Ascending aorta (tissue), 2 donors: Measurements from ENCODE around the gene MYCL. TPM values are rescaled to one million over a fixed set of nuclear protein-coding genes. Genes with fewer than 3 reads are reported as not detected.

Source experiments
- DNase-seq, 2 donors: peaks; one replicate each; pipeline ENCODE4 v3.0.0-alpha.2; 2019; ENCODE audit warnings: low spot score in 2 of 2
- H3K27ac ChIP-seq, 2 donors: fragments of 200-600 bp; sonication (generic); one replicate each; pipeline ENCODE4 v1.5.1; 2016 to 2017; ENCODE audit warnings: mild to moderate bottlenecking in 1 of 2
- H3K27me3 ChIP-seq: fragments of 200-600 bp; sonication (generic); one replicate; pipeline ENCODE4 v1.5.1; 2017
- H3K36me3 ChIP-seq, 2 donors: fragments of 200-600 bp; sonication (generic); one replicate each; pipeline ENCODE4 v1.5.1; 2016
- H3K4me1 ChIP-seq, 2 donors: fragments of 200-600 bp; sonication (generic); one replicate each; pipeline ENCODE4 v1.5.1; 2016 to 2017; ENCODE audit warnings: mild to moderate bottlenecking in 1 of 2
- H3K4me3 ChIP-seq, 2 donors: fragments of 200-600 bp; sonication (generic); one replicate each; pipeline ENCODE4 v1.5.1; 2016 to 2017; ENCODE audit warnings: mild to moderate bottlenecking in 1 of 2
- H3K9me3 ChIP-seq, 2 donors: fragments of 200-600 bp; sonication (generic); one replicate each; pipeline ENCODE4 v1.5.1; 2016
- CTCF ChIP-seq, 3 experiments: fragments of 200-600 bp in 2 of 3; fragments of 450-650 bp in 1 of 3; sonication (generic) in 2 of 3; IDR thresholded peaks; one replicate each; pipeline ENCODE4 v1.5.1; 2016 to 2019; ENCODE audit warnings: antibody characterized with exemption in 3 of 3, mild to moderate bottlenecking in 1 of 3, moderate library complexity in 1 of 3
- intact Hi-C: fragments of 100-400 bp; cut with DNase I; formaldehyde crosslinking; loops from one replicate; pipeline ENCODE4 v1.15.1; 2023
- total RNA-seq: library from RNA; depleted of rRNA; stranded (reverse); fragments of >200 nt; gene quantifications from one replicate; pipeline ENCODE4 v1.1.0, GENCODE V29; 2016

The MYCL gene
- total RNA-seq, 1 donor from 2014 or later: 22.1 TPM

DNA sequence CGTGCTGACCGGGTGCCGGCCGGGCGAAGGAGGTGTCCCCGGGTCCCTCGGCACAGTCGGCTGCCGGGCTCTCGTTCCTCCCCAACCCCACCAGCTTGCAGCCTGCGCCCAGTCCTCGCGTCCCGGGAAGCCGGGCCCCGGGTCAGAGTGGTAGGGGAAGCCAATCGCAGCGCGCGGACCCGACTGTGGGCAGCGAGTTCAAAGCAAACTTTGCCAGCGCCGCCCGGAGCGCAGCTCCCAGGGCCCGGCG, 328 bp downstream of the MYCL start:
- no peaks in the 10 kb centered on the region for H3K36me3 ChIP-seq
- H3K4me3 ChIP-seq: peak overlapping the region; percentile 64 to 72
- TF ChIP-seq CTCF (IDR thresholded peaks at IDR 0.05): no peak
- peaks cover 3 to 9% of the 10 kb centered on the region in 2 donors for H3K4me1 ChIP-seq
- H3K27me3 ChIP-seq: no peaks in the 10 kb centered on the region
- intact Hi-C loops: no loop called here
- no peaks in the 10 kb centered on the region for H3K9me3 ChIP-seq
- no peak overlapping the region for H3K27ac ChIP-seq
- DNase-seq: no peak

GRCh38 chr1:39900662-39901463, 854 bp downstream of the MYCL start:
- no peaks in the 10 kb centered on the region for H3K36me3 ChIP-seq
- TF ChIP-seq CTCF (IDR thresholded peaks at IDR 0.05): no peak
- H3K27me3 ChIP-seq: no peaks in the 10 kb centered on the region
- H3K4me1 ChIP-seq: peaks cover 3 to 9% of the 10 kb centered on the region in 2 donors
- peak overlapping the region; percentile 64 to 72 for H3K4me3 ChIP-seq
- intact Hi-C loops: no loop called here
- no peak overlapping the region for H3K27ac ChIP-seq
- DNase-seq: no peak
- H3K9me3 ChIP-seq: no peaks in the 10 kb centered on the region

GRCh38 chr1:39899611-39900538, 1.8 kb downstream of the MYCL start:
- DNase-seq: no peak
- intact Hi-C loops: no loop called here
- Histone ChIP-seq H3K27ac (no peak overlapping the region), H3K9me3 (no peaks in the 10 kb centered on the region), H3K4me1 (peaks cover 3 to 9% of the 10 kb centered on the region in 2 donors), H3K36me3 (no peaks in the 10 kb centered on the region), H3K4me3 (no peak overlapping the region), H3K27me3 (no peaks in the 10 kb centered on the region)
- no peak for TF ChIP-seq CTCF (IDR thresholded peaks at IDR 0.05)

- Histone ChIP-seq H3K36me3 (no peaks in the 10 kb centered on the region), H3K4me3 (no peak overlapping the region), H3K27ac (no peak overlapping the region), H3K9me3 (no peaks in the 10 kb centered on the region), H3K27me3 (no peaks in the 10 kb centered on the region), H3K4me1 (peaks cover 3 to 9% of the 10 kb centered on the region in 2 donors)
- DNase-seq: no peak
- TF ChIP-seq CTCF (IDR thresholded peaks at IDR 0.05): no peak
- intact Hi-C loops: no loop called here
These were observed 2.8 kb downstream of the MYCL start for GRCh38 chr1:39898648-39899603.

GRCh38 chr1:39898191-39898590, 3.5 kb downstream of the MYCL start:
- intact Hi-C loops: no loop called here
- Histone ChIP-seq H3K9me3 (no peaks in the 10 kb centered on the region), H3K36me3 (no peaks in the 10 kb centered on the region), H3K4me1 (peaks cover 3 to 9% of the 10 kb centered on the region in 2 donors), H3K27me3 (no peaks in the 10 kb centered on the region), H3K27ac (no peak overlapping the region), H3K4me3 (no peak overlapping the region)
- no peak for TF ChIP-seq CTCF (IDR thresholded peaks at IDR 0.05)
- DNase-seq: no peak
